GM13977 (cell line): ENCODE data around the gene DPM2.

Source experiments
- DNase-seq: peaks from one replicate; pipeline ENCODE4 v3.0.0; 2012; ENCODE audit warnings: low spot score
- in situ Hi-C: fragments of 300-500 bp; cut with MboI; formaldehyde crosslinking; loops from one replicate; pipeline ENCODE4 v1.12.0; 2022; ENCODE audit warnings: low sequenced_read_pairs, low pct_unique_long_range_greater_than_20kb, mixed read lengths, inconsistent platforms; ENCODE audit not compliant: unreplicated experiment
- TF ChIP-seq, protein P1 (sequence below): IDR thresholded peaks from 2 replicates; pipeline ENCODE4 v1.5.1; 2012; ENCODE audit warnings: mild to moderate bottlenecking, control low read depth; ENCODE audit not compliant: insufficient read depth; ENCODE audit errors: extremely low read depth, missing control alignments

DPM2 gene

DNA sequence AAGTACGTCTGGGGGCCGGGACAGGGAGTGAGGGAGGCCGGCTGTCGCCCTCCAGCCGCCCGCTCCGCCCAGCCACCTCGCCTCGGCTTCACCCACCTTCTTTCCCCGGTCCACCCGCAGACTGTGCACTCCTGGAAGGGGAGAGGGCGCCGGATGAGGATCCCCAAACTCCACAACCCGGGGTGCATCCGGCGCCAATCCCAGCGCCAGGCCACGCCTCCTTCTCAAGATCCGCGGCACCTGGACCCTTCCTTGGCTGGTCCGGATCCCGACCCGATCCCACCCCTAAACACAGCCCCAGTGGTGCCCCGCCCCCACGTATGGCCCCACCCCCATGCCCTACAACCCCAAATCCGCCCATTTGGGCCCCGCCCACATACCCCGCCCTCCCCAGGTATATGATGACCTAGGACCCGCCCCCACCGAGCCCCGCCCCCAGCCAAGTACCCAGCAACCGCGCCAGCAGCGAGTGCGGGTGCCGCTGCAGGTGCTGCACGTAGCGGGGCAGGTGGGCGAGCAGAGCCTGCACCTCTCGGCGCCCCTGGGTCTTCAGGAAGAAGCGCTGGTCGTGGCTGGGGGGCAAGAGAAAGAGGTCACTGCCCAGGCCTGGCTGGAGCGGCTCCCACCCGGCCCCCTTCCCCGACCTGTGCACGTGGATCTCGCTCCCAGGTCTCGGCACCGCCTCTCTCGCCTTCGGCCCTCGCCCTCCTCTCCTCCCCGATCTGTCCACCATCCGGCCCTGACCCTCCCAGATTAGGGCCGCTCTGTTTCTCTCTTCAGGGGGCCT lies 10.3 kb downstream of the DPM2 start:
- TF ChIP-seq, protein P1, sequence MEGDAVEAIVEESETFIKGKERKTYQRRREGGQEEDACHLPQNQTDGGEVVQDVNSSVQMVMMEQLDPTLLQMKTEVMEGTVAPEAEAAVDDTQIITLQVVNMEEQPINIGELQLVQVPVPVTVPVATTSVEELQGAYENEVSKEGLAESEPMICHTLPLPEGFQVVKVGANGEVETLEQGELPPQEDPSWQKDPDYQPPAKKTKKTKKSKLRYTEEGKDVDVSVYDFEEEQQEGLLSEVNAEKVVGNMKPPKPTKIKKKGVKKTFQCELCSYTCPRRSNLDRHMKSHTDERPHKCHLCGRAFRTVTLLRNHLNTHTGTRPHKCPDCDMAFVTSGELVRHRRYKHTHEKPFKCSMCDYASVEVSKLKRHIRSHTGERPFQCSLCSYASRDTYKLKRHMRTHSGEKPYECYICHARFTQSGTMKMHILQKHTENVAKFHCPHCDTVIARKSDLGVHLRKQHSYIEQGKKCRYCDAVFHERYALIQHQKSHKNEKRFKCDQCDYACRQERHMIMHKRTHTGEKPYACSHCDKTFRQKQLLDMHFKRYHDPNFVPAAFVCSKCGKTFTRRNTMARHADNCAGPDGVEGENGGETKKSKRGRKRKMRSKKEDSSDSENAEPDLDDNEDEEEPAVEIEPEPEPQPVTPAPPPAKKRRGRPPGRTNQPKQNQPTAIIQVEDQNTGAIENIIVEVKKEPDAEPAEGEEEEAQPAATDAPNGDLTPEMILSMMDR: no peak
- no peak for DNase-seq
- in situ Hi-C loops: no loop called here

DNA sequence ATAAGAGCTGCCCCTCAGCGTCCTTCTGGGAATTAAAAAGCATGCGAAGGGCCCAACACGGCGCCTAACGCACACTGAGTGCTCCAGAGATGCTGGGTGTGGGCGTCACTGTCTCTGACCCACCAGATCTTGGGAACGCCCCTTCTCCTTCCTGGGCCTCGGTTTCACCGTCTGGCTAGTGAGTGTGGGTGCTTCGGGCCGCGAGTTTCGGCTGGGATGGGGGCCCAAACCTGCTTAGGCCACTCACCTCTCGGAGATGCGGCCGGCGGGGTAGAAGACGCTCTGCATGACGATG lies 10.8 kb downstream of the DPM2 start:
- no peak for DNase-seq
- TF ChIP-seq, protein P1: no peak
- in situ Hi-C loops: no loop called here

DNA sequence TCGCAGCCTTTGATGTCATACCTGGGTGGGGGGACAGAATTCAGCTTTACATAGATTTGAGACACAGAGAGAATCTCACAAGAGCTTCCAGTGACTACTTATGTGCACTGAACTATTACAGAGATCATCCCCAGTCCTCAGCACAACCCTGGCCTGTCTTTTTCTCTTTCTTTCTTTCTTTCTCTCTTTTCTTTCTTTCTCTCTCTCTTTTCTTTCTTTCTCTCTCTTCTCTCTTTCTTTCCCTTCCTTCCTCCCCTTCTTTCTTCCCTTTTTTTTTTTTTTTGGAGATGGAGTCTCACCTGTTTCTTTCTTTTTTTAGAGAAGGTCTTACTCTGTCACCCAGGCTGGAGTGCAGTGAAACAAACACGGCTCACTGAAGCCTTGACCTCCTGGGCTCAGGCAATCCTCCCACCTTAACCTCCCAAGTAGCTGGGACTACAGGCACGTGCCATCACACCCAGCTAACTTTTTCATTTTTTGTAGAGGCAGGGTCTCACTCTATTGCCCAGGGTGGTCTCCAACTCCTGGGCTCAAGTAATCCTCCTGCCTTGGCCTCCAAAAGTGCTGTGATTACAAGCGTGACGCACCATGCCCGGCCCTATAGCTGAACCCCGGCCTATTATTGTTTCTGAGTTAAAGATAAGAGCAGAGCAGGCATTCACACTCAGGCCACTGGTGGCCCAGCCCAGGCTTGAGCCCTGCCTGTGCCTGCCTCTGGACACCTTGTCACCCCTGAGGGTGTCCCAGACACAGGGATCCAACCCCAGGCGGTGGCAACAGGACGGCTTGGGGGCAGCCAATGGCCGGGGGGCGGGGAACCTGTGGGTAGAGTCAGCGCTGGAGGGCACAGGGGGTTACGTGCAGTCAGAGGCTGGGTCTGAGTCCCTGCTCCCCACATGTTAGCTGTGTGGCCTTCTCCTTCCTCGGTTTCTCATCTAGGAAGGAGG lies 11.4 kb downstream of the DPM2 start:
- DNase-seq: no peak
- TF ChIP-seq, protein P1: no peak
- in situ Hi-C loops: no loop called here

DNA sequence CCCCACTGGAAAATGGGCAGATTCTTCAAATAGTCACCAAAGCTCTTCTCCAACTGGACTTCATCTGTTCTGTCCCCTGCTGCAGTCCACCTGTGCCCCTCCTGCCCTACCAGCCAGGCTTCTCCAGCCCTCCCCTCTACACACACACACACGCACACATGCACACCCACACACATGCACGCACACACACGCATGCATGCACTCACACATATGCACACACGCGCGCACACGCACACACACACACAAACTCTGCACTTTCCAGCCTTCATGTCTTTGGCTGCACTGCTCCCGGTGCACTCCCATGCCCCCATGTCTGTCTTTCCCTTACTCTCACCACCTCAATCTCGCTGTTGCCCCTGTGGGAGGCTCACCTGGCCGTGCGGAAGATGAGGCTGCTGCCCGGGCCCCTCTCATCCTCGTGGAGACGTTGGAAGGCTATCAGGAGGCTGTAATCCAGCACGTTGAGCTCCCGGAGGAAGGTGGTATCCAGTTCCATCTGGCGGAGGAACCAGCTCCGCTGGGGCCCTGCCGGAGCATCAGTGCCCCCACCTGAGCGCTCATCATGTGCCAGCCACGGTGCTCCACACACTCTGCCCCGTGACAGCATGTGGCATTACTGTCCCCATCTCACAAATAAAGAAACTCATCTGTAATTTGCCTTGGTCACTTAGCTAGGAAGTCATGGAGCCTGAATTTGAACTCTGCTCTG lies 12.8 kb downstream of the DPM2 start:
- in situ Hi-C loops: loop anchor here (25.0 kb wide), 1 partner anchor 338 kb away; no protein-coding TSS in a partner anchor
- TF ChIP-seq, protein P1: no peak
- no peak for DNase-seq

DNA sequence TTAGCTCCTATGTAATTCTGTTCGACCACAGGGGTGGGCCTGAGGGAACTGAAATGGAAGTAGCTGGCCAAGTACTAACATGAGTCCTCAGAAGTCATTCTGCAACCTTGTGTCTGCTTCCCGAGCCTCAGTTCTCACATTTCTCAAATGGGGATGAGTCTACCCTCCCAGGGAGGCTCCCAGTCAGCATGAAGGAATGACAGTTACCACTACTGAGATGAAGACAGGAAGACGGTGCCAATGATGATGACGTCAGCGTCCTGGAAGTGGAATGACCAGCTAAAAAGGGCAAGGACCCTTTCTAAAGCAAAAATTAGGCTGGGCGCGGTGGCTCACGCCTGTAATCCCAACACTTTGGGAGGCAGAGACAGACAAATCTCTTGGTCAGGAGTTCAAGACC lies 13.9 kb downstream of the DPM2 start:
- DNase-seq: no peak
- TF ChIP-seq, protein P1: no peak
- in situ Hi-C loops: loop anchor here (25.0 kb wide), 1 partner anchor 336 kb away; no protein-coding TSS in a partner anchor

DNA sequence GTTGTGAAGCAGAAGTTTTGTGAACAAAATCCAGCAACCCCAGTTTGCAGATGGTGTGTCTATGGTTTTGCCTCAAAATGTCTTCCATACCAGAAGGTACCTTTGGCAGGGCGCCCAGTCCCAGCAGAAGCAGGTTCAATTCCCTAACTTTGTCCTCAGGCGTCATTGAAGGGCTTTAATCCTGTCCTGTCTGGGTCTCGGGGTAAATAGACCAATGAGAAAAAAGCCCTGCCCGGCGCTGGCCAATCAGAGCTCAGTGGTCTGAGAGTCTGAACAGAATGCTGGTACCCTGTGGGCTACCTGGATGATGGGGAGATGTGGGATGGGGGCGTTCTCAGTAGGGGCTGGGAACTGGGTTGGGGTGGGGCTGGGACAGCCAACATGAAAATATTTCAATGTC lies 14.6 kb downstream of the DPM2 start:
- in situ Hi-C loops: loop anchor here (25.0 kb wide), 1 partner anchor 336 kb away; no protein-coding TSS in a partner anchor
- no peak for DNase-seq
- TF ChIP-seq, protein P1: no peak
